Astrocyte (in vitro differentiated cells and primary cell): ENCODE measurements around the gene ANK3. TPM values are rescaled to one million over a fixed set of nuclear protein-coding genes. Genes with fewer than 3 reads are reported as not detected.

Source experiments
- DNase-seq: peaks from one replicate; pipeline ENCODE4 v3.0.0-alpha.2; 2010; ENCODE audit warnings: low read depth
- FAIRE-seq: peaks from 2 replicates; lab custom pipeline; 2011; peaks lifted over from hg19 to GRCh38; lab: Jason Lieb, UNC
- H2AFZ ChIP-seq: 2 replicates; pipeline ENCODE4 v1.6.0; 2012; ENCODE audit warnings: low read depth, low read length, inconsistent platforms
- H3K27ac ChIP-seq: 2 replicates; pipeline ENCODE4 v1.5.1; 2011; ENCODE audit warnings: low read depth, low read length, inconsistent platforms
- H3K27me3 ChIP-seq: 2 replicates; pipeline ENCODE4 v1.6.0; 2011; ENCODE audit warnings: low read length, inconsistent platforms; ENCODE audit not compliant: insufficient read depth
- H3K36me3 ChIP-seq: 2 replicates; pipeline ENCODE4 v1.5.1; 2011; ENCODE audit warnings: low read length, inconsistent platforms; ENCODE audit not compliant: insufficient read depth
- H3K4me1 ChIP-seq: 2 replicates; pipeline ENCODE4 v1.5.1; 2011; ENCODE audit warnings: low read length, inconsistent platforms; ENCODE audit not compliant: insufficient read depth
- H3K4me2 ChIP-seq: 2 replicates; pipeline ENCODE4 v1.6.0; 2012; ENCODE audit warnings: low read length, inconsistent platforms
- H3K4me3 ChIP-seq: 2 replicates; pipeline ENCODE4 v1.5.1; 2011; ENCODE audit warnings: low read depth, mild to moderate bottlenecking, low read length, inconsistent platforms; ENCODE audit not compliant: insufficient read depth
- H3K79me2 ChIP-seq: 2 replicates; pipeline ENCODE4 v1.6.0; 2012; ENCODE audit warnings: mild to moderate bottlenecking, low read length, inconsistent platforms; ENCODE audit not compliant: insufficient read depth
- H3K9ac ChIP-seq: 2 replicates; pipeline ENCODE4 v1.6.0; 2012; ENCODE audit warnings: mild to moderate bottlenecking, low read length, inconsistent platforms
- H3K9me3 ChIP-seq: 2 replicates; pipeline ENCODE4 v1.5.1; 2012; ENCODE audit warnings: low read depth, mild to moderate bottlenecking, low read length, inconsistent platforms; ENCODE audit not compliant: insufficient read depth
- H4K20me1 ChIP-seq: 2 replicates; pipeline ENCODE4 v1.6.0; 2012; ENCODE audit warnings: low read length, inconsistent platforms; ENCODE audit not compliant: insufficient read depth
- H3K27ac Mint-ChIP-seq: one replicate; pipeline ENCODE4 v1.8.0; 2021; ENCODE audit warnings: mild to moderate bottlenecking, mixed read lengths; ENCODE audit not compliant: unreplicated experiment
- H3K27me3 Mint-ChIP-seq: one replicate; pipeline ENCODE4 v1.8.0; 2021; ENCODE audit warnings: low read depth, mixed read lengths; ENCODE audit not compliant: unreplicated experiment
- H3K36me3 Mint-ChIP-seq: one replicate; pipeline ENCODE4 v1.8.0; 2021; ENCODE audit warnings: low read depth, mixed read lengths; ENCODE audit not compliant: unreplicated experiment
- H3K4me1 Mint-ChIP-seq: one replicate; pipeline ENCODE4 v1.8.0; 2021; ENCODE audit warnings: low read depth, mixed read lengths; ENCODE audit not compliant: unreplicated experiment
- H3K4me3 Mint-ChIP-seq: one replicate; pipeline ENCODE4 v1.8.0; 2021; ENCODE audit warnings: mild to moderate bottlenecking, moderate library complexity, mixed read lengths; ENCODE audit not compliant: unreplicated experiment
- H3K9me3 Mint-ChIP-seq: one replicate; pipeline ENCODE4 v1.8.0; 2021; ENCODE audit warnings: mild to moderate bottlenecking, mixed read lengths; ENCODE audit not compliant: unreplicated experiment
- EZH2 ChIP-seq: IDR thresholded peaks from 2 replicates; pipeline ENCODE4 v1.6.1; 2012; ENCODE audit warnings: mild to moderate bottlenecking, low read length, inconsistent platforms; ENCODE audit not compliant: insufficient read depth
- total RNA-seq: library from RNA; stranded (reverse); gene quantifications from 2 replicates; pipeline ENCODE4 v1.2.1, GENCODE V29; 2021
- TF ChIP-seq, protein P1 (sequence below): IDR thresholded peaks from 2 replicates; pipeline ENCODE4 v1.5.1; 2011; ENCODE audit warnings: low read depth, mild to moderate bottlenecking, inconsistent platforms, low read length, moderate library complexity; ENCODE audit not compliant: insufficient read depth

The ANK3 gene
- total RNA-seq, 1 donor from 2014 or later: 21.1 TPM

GRCh38 chr10:60130130-60130579 lies 259.5 kb downstream of the ANK3 start:
- Histone ChIP-seq H4K20me1 (no peaks in the 10 kb centered on the region), H3K4me2 (no peak overlapping the region), H3K27ac (no peak overlapping the region), H3K9me3 (no peaks in the 10 kb centered on the region), H3K36me3 (no peaks in the 10 kb centered on the region), H3K4me3 (no peak overlapping the region), H3K79me2 (no peaks in the 10 kb centered on the region), H3K27me3 (no peaks in the 10 kb centered on the region), H3K4me1 (no peaks in the 10 kb centered on the region), H2AFZ (no peak overlapping the region), H3K9ac (no peak overlapping the region)
- no peaks in the 10 kb centered on the region for H3K27me3 Mint-ChIP-seq
- no peaks in the 10 kb centered on the region for H3K36me3 Mint-ChIP-seq
- peak overlapping the region; percentile 10 for H3K27ac Mint-ChIP-seq
- DNase-seq (no peak), FAIRE-seq (no peak)
- no peaks in the 10 kb centered on the region for H3K9me3 Mint-ChIP-seq
- TF ChIP-seq, protein P1, sequence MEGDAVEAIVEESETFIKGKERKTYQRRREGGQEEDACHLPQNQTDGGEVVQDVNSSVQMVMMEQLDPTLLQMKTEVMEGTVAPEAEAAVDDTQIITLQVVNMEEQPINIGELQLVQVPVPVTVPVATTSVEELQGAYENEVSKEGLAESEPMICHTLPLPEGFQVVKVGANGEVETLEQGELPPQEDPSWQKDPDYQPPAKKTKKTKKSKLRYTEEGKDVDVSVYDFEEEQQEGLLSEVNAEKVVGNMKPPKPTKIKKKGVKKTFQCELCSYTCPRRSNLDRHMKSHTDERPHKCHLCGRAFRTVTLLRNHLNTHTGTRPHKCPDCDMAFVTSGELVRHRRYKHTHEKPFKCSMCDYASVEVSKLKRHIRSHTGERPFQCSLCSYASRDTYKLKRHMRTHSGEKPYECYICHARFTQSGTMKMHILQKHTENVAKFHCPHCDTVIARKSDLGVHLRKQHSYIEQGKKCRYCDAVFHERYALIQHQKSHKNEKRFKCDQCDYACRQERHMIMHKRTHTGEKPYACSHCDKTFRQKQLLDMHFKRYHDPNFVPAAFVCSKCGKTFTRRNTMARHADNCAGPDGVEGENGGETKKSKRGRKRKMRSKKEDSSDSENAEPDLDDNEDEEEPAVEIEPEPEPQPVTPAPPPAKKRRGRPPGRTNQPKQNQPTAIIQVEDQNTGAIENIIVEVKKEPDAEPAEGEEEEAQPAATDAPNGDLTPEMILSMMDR: no peak
- no peak for TF ChIP-seq EZH2
- no peak overlapping the region for H3K4me3 Mint-ChIP-seq
- peaks cover 7% of the 10 kb centered on the region for H3K4me1 Mint-ChIP-seq

DNA sequence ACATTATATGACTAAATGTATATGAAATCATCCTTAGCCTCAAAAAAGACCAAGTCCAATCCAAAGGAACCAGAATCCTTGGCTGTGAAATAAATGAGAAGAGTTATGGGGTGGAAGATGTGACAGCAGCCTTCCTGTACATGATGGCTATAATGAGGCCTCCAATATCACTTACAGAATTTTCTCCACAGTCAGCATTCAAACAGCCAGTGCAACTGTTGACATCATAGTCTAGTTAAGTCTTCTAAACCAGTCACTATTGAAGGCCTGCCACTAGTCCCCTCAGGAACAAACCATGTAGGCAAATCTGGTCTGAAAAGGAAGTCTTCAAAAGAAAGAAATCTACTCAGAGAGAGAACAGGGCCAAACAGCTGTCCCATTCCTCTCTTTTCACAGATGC lies 263.8 kb downstream of the ANK3 start:
- no peaks in the 10 kb centered on the region for H4K20me1 ChIP-seq
- H3K27me3 ChIP-seq: no peaks in the 10 kb centered on the region
- DNase-seq (no peak), FAIRE-seq (no peak)
- no peaks in the 10 kb centered on the region for H3K36me3 Mint-ChIP-seq
- no peak overlapping the region for H3K4me3 ChIP-seq
- H3K27me3 Mint-ChIP-seq: no peaks in the 10 kb centered on the region
- no peak overlapping the region for H2AFZ ChIP-seq
- H3K27ac Mint-ChIP-seq: no peak overlapping the region
- peaks cover 17% of the 10 kb centered on the region for H3K4me1 Mint-ChIP-seq
- H3K4me3 Mint-ChIP-seq: no peak overlapping the region
- no peak overlapping the region for H3K4me2 ChIP-seq
- no peaks in the 10 kb centered on the region for H3K36me3 ChIP-seq
- TF ChIP-seq EZH2: no peak
- TF ChIP-seq, protein P1: no peak
- no peaks in the 10 kb centered on the region for H3K9me3 Mint-ChIP-seq
- peaks cover 13% of the 10 kb centered on the region for H3K4me1 ChIP-seq
- no peak overlapping the region for H3K9ac ChIP-seq
- H3K27ac ChIP-seq: no peak overlapping the region
- no peaks in the 10 kb centered on the region for H3K79me2 ChIP-seq
- no peaks in the 10 kb centered on the region for H3K9me3 ChIP-seq

GRCh38 chr10:60124536-60124935 lies 265.1 kb downstream of the ANK3 start:
- Mint-ChIP-seq H3K4me1 (peaks cover 10% of the 10 kb centered on the region), H3K4me3 (no peak overlapping the region), H3K9me3 (peaks cover 4% of the 10 kb centered on the region), H3K27ac (no peak overlapping the region), H3K36me3 (no peaks in the 10 kb centered on the region), H3K27me3 (no peaks in the 10 kb centered on the region)
- H3K27ac ChIP-seq: no peak overlapping the region
- FAIRE-seq: no peak
- H3K27me3 ChIP-seq: no peaks in the 10 kb centered on the region
- TF ChIP-seq, protein P1: no peak
- no peak for TF ChIP-seq EZH2
- H3K79me2 ChIP-seq: no peaks in the 10 kb centered on the region
- H3K9me3 ChIP-seq: no peaks in the 10 kb centered on the region
- no peak overlapping the region for H3K4me2 ChIP-seq
- no peak overlapping the region for H2AFZ ChIP-seq
- no peak overlapping the region for H3K9ac ChIP-seq
- peaks cover 13% of the 10 kb centered on the region for H3K4me1 ChIP-seq
- DNase-seq: no peak
- no peak overlapping the region for H3K4me3 ChIP-seq
- no peaks in the 10 kb centered on the region for H3K36me3 ChIP-seq
- H4K20me1 ChIP-seq: no peaks in the 10 kb centered on the region
